HCT116 (cell line): ENCODE measurements around the gene C20orf96. TPM values are rescaled to one million over a fixed set of nuclear protein-coding genes. Genes with fewer than 3 reads are reported as not detected.

Experiments used
- ATAC-seq: fragments of 200-7000 bp; cut with Tn5 transposase; 2 replicates; pipeline ENCODE4 v1.9.1; 2020; ENCODE audit warnings: mild to moderate bottlenecking, moderate library complexity
- BruUV-seq: library from RNA; stranded (reverse); fragments of 400-500 nt; replicated peaks from 2 replicates; lab custom pipeline; 2021; lab: Mats Ljungman, UMichigan
- CTCF ChIA-PET: fragments of 300-600 bp; sonication (Branson Sonifier 250); formaldehyde crosslinking; loops from one replicate; lab custom pipeline; 2021; ENCODE audit warnings: antibody characterized with exemption; lab: Charles Lee
- POLR2A ChIA-PET: fragments of 300-600, 350-600 bp; sonication (Branson Sonifier 250); formaldehyde crosslinking; loops from one replicate; lab custom pipeline; 2021; ENCODE audit warnings: antibody characterized with exemption; lab: Charles Lee
- RAD21 ChIA-PET, 2 experiments: fragments of 300-600 bp; sonication (Branson Sonifier 250); formaldehyde crosslinking; loops; one replicate each; lab custom pipeline; 2023; ENCODE audit warnings: low total read pairs in 2 of 2; ENCODE audit not compliant: uncharacterized antibody in 2 of 2, unreplicated experiment in 2 of 2, low non-redundant PET in 1 of 2; lab: Charles Lee
- DNase-seq: peaks from one replicate; pipeline ENCODE4 v3.0.0-alpha.2; 2010; ENCODE audit warnings: low read depth, low spot score
- H2AFZ ChIP-seq: fragments of 200-600 bp; shearing (Covaris generic), sonication (generic); 2 replicates; pipeline ENCODE4 v1.6.1; 2017; ENCODE audit warnings: low read depth, mixed run types, mixed read lengths, antibody characterized with exemption, low read length; ENCODE audit not compliant: poor library complexity, severe bottlenecking
- H3K27ac ChIP-seq: 2 replicates; pipeline ENCODE4 v1.5.1; 2012; ENCODE audit warnings: low read depth, low read length
- H3K27me3 ChIP-seq: fragments of 200-600 bp; sonication (generic); 2 replicates; pipeline ENCODE4 v1.6.1; 2016; ENCODE audit warnings: mixed run types, low read length, mixed read lengths; ENCODE audit not compliant: insufficient read depth
- H3K36me3 ChIP-seq, 2 experiments: fragments of 200-500 bp in 1 of 2; fragments of 200-600 bp in 1 of 2; sonication (Bioruptor generic) in 1 of 2; sonication (generic) in 1 of 2; 2 replicates each; pipeline versions ENCODE4 v1.5.1 to v1.6.1; 2014 to 2016; ENCODE audit warnings: low read length in 2 of 2, inconsistent platforms in 1 of 2, mixed read lengths in 1 of 2, mixed run types in 1 of 2; ENCODE audit not compliant: insufficient read depth in 2 of 2, control insufficient read depth in 1 of 2
- H3K4me1 ChIP-seq, 2 experiments: fragments of 200-600 bp in 1 of 2; sonication (generic) in 1 of 2; 2 replicates each; pipeline versions ENCODE4 v1.5.1 to v1.6.1; 2012 to 2017; ENCODE audit warnings: low read length in 2 of 2, inconsistent platforms in 1 of 2, mild to moderate bottlenecking in 1 of 2, mixed read lengths in 1 of 2, mixed run types in 1 of 2, moderate library complexity in 1 of 2; ENCODE audit not compliant: insufficient read depth in 2 of 2, control insufficient read depth in 1 of 2
- H3K4me2 ChIP-seq: fragments of 200-600 bp; sonication (generic); 2 replicates; pipeline ENCODE4 v1.6.1; 2017; ENCODE audit warnings: mixed run types, low read length, mixed read lengths
- H3K4me3 ChIP-seq, 2 experiments: fragments of 200-600 bp in 1 of 2; sonication (generic) in 1 of 2; replicated peaks in 1 of 2; 2 replicates each; pipeline ENCODE4 v1.5.1; 2011 to 2016; ENCODE audit warnings: low read length in 2 of 2, control low read depth in 1 of 2, low read depth in 1 of 2, mild to moderate bottlenecking in 1 of 2, mixed read lengths in 1 of 2, mixed run types in 1 of 2
- H3K79me2 ChIP-seq: fragments of 200-600 bp; sonication (generic); 2 replicates; pipeline ENCODE4 v1.6.1; 2017; ENCODE audit warnings: mild to moderate bottlenecking, mixed run types, low read length, moderate library complexity, mixed read lengths; ENCODE audit not compliant: insufficient read depth
- H3K9ac ChIP-seq: fragments of 200-600 bp; sonication (generic); 2 replicates; pipeline ENCODE4 v1.6.1; 2016; ENCODE audit warnings: low read length, mixed read lengths
- H3K9me2 ChIP-seq: fragments of 200-600 bp; sonication (generic), shearing (Covaris generic); 2 replicates; pipeline ENCODE4 v1.6.1; 2017; ENCODE audit warnings: mixed run types, mild to moderate bottlenecking, moderate library complexity; ENCODE audit not compliant: insufficient read depth
- H3K9me3 ChIP-seq, 2 experiments: fragments of 200-500 bp in 1 of 2; fragments of 200-600 bp in 1 of 2; sonication (Bioruptor generic) in 1 of 2; sonication (generic) in 1 of 2; 2 replicates each; pipeline ENCODE4 v1.6.1; 2014 to 2017; ENCODE audit warnings: low read length in 2 of 2, mixed read lengths in 2 of 2, inconsistent platforms in 1 of 2, low read depth in 1 of 2, mild to moderate bottlenecking in 1 of 2, mixed run types in 1 of 2, moderate library complexity in 1 of 2; ENCODE audit not compliant: control insufficient read depth in 1 of 2, insufficient read depth in 1 of 2
- H4K20me1 ChIP-seq: fragments of 200-600 bp; sonication (generic), shearing (Covaris generic); 2 replicates; pipeline ENCODE4 v1.6.1; 2017; ENCODE audit warnings: mixed run types, mild to moderate bottlenecking, moderate library complexity; ENCODE audit not compliant: insufficient read depth
- EGR1 ChIP-seq: IDR thresholded peaks from 2 replicates; pipeline ENCODE4 v1.6.1; 2012; ENCODE audit warnings: low read depth
- EZH2 ChIP-seq: fragments of 200-600 bp; sonication (generic); IDR thresholded peaks from 2 replicates; pipeline ENCODE4 v1.6.1; 2017; ENCODE audit warnings: antibody characterized with exemption, mixed run types
- POLR2A ChIP-seq: IDR thresholded peaks from 2 replicates; pipeline ENCODE4 v1.7.0; 2011; ENCODE audit warnings: borderline replicate concordance; ENCODE audit not compliant: insufficient read depth, insufficient read length; ENCODE audit errors: extremely low read depth
- RAD21 ChIP-seq: IDR thresholded peaks from 2 replicates; pipeline ENCODE4 v1.6.1; 2012; ENCODE audit warnings: low read depth, mild to moderate bottlenecking
- ZNF274 ChIP-seq: fragments of 200-500 bp; sonication (Bioruptor generic); IDR thresholded peaks from 2 replicates; pipeline ENCODE4 v1.6.1; 2014; ENCODE audit warnings: mild to moderate bottlenecking, low read depth, low read length, inconsistent platforms
- intact Hi-C: fragments of 100-400 bp; cut with micrococcal nuclease; formaldehyde crosslinking; loops from 2 replicates; pipeline ENCODE4 v1.10.0; 2022
- total RNA-seq: library from RNA; stranded (reverse); gene quantifications from one replicate; pipeline ENCODE4 v1.2.1, GENCODE V29; 2021; ENCODE audit not compliant: unreplicated experiment
- TF ChIP-seq, protein P1 (sequence below): IDR thresholded peaks from 2 replicates; pipeline ENCODE4 v1.6.1; 2012
- TF ChIP-seq, protein P2 (sequence below): IDR thresholded peaks from 2 replicates; pipeline ENCODE4 v1.6.1; 2012

C20orf96 gene
- total RNA-seq, 1 experiment from 2014 or later: 22.1 TPM

DNA sequence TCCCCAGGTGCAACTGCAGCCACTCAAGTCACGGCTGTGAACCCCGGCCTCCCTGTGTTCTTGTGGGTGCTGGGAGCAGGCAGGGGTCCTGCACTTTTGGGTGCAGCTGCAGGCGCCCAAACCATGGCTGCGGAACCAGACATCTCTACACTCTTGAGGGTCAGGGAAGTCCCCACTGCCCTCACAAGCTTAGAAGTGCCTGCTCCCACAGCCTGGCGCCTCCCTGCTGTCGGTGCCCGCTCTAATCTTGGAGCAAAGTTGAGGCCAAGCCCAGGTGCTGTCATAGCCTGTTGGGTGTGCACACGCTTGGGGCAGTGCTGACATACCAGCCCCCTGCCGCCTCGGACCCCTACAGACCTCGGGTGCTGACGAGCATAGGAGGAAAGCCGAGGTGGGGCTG is 26.8 kb downstream of the C20orf96 start:
- RAD21 ChIA-PET: no interaction called here
- POLR2A ChIA-PET: no interaction called here

DNA sequence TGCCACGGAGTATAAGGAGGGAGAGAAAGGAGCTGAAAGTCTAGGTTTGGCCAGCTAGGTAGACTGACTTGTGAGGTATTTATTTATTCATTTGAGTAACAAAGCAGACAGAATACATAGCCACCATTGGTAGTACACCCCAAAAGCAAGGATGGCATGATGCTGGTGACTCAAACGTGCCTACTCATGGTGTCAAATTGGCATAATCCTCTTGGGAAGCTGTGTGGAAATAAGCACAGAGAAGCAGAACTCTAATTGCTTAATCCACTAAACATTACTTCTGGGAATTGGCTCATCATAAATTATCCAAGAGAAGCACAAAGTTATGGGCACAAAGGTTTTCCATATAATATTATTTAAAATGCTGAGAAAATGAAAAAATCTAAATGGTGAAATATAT is 30.6 kb downstream of the C20orf96 start:
- no peaks in the 10 kb centered on the region for H4K20me1 ChIP-seq
- no peak for ATAC-seq
- H3K9me3 ChIP-seq: no peaks in the 10 kb centered on the region
- H3K9ac ChIP-seq: no peak overlapping the region
- no peaks in the 10 kb centered on the region; the same call in 1 of the 2 replicates for H3K27me3 ChIP-seq
- no TSS peak for BruUV-seq
- H3K79me2 ChIP-seq: no peaks in the 10 kb centered on the region
- no peak overlapping the region for H3K4me2 ChIP-seq
- no peak overlapping the region for H2AFZ ChIP-seq
- no peaks in the 10 kb centered on the region for H3K9me2 ChIP-seq
- RAD21 ChIA-PET: no interaction called here
- no peaks in the 10 kb centered on the region; a peak in 1 of 4 replicates for H3K4me1 ChIP-seq
- CTCF ChIA-PET: no interaction called here
- no peak overlapping the region for H3K27ac ChIP-seq
- H3K36me3 ChIP-seq: no peaks in the 10 kb centered on the region
- intact Hi-C loops: no loop called here
- no peak for DNase-seq
- TF ChIP-seq, protein P1, sequence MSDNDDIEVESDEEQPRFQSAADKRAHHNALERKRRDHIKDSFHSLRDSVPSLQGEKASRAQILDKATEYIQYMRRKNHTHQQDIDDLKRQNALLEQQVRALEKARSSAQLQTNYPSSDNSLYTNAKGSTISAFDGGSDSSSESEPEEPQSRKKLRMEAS: no peak
- TF ChIP-seq POLR2A (no peak), ZNF274 (no peak)
- POLR2A ChIA-PET: no interaction called here
- no peak overlapping the region for H3K4me3 ChIP-seq

More for the DNA sequence above, 26.8 kb downstream of the C20orf96 start:
- no peaks in the 10 kb centered on the region for H4K20me1 ChIP-seq
- intact Hi-C loops: no loop called here
- H2AFZ ChIP-seq: no peak overlapping the region
- H3K9me3 ChIP-seq: no peaks in the 10 kb centered on the region
- H3K27me3 ChIP-seq: no peaks in the 10 kb centered on the region
- H3K4me1 ChIP-seq: peaks cover 6 to 9% of the 10 kb centered on the region in 2 experiments
- no peaks in the 10 kb centered on the region for H3K79me2 ChIP-seq
- no peak overlapping the region for H3K4me2 ChIP-seq
- no peaks in the 10 kb centered on the region for H3K36me3 ChIP-seq
- no peak overlapping the region for H3K4me3 ChIP-seq
- H3K27ac ChIP-seq: no peak overlapping the region
- TF ChIP-seq, protein P2, sequence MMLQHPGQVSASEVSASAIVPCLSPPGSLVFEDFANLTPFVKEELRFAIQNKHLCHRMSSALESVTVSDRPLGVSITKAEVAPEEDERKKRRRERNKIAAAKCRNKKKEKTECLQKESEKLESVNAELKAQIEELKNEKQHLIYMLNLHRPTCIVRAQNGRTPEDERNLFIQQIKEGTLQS: no peak
- TF ChIP-seq EZH2 (no peak), EGR1 (no peak), RAD21 (no peak)
- CTCF ChIA-PET: no interaction called here
- no TSS peak for BruUV-seq
- DNase-seq: no peak
- no peaks in the 10 kb centered on the region for H3K9me2 ChIP-seq
- H3K9ac ChIP-seq: no peak overlapping the region
- ATAC-seq: no peak
